Right lobe of liver (tissue), 6 donors: ENCODE measurements around the gene TTLL10. TPM values are rescaled to one million over a fixed set of nuclear protein-coding genes. Genes with fewer than 3 reads are reported as not detected.

Source experiments
- ATAC-seq, 4 donors: fragments of 200-7000 bp; cut with Tn5 transposase; one replicate each; pipeline ENCODE4 v1.9.1; 2020; ENCODE audit warnings: mild to moderate bottlenecking in 4 of 4, moderate library complexity in 4 of 4
- DNase-seq, 3 donors: peaks; one replicate each; pipeline ENCODE4 v3.0.0-alpha.2; 2020
- H3K27ac ChIP-seq, 3 donors: fragments of 200-600 bp; one replicate each; pipeline ENCODE4 v1.8.0; 2022
- H3K27me3 ChIP-seq, 2 donors: fragments of 200-600 bp; one replicate each; pipeline ENCODE4 v1.8.0; 2022
- H3K36me3 ChIP-seq, 4 donors: fragments of 200-600 bp; sonication (generic) in 1 of 4; one replicate each; pipeline versions ENCODE4 v1.5.1 to v1.8.0; 2017 to 2022; ENCODE audit warnings: control low read depth in 1 of 4
- H3K4me1 ChIP-seq, 4 donors: fragments of 200-600 bp; sonication (generic) in 1 of 4; one replicate each; pipeline versions ENCODE4 v1.5.1 to v1.8.0; 2017 to 2022; ENCODE audit warnings: control low read depth in 1 of 4
- H3K4me3 ChIP-seq, 3 donors: fragments of 200-600 bp; one replicate each; pipeline ENCODE4 v1.8.0; 2022
- H3K9me3 ChIP-seq, 4 donors: fragments of 200-600 bp; sonication (generic) in 1 of 4; one replicate each; pipeline versions ENCODE4 v1.5.1 to v1.8.0; 2017 to 2022; ENCODE audit warnings: control low read depth in 1 of 4
- CTCF ChIP-seq, 4 donors: fragments of 200-600 bp in 3 of 4; fragments of 450-650 bp in 1 of 4; IDR thresholded peaks; one replicate each; pipeline versions ENCODE4 v1.5.1 to v1.8.0; 2016 to 2022; ENCODE audit warnings: antibody characterized with exemption in 4 of 4, mild to moderate bottlenecking in 2 of 4
- POLR2A ChIP-seq: fragments of 450-650 bp; IDR thresholded peaks from one replicate; pipeline ENCODE4 v1.6.1; 2017; ENCODE audit warnings: antibody characterized with exemption, mild to moderate bottlenecking
- WGBS: methylation state at CpG from one replicate; pipeline ENCODE4 v1.1.6; 2018; ENCODE audit warnings: low coverage, low lambda C conversion rate; ENCODE audit not compliant: insufficient coverage; ENCODE audit errors: missing lambda C conversion rate; 5-methylcytosine and 5-hydroxymethylcytosine counted together
- intact Hi-C, 2 donors: fragments of 100-400 bp; cut with DNase I; formaldehyde crosslinking; loops; one replicate each; pipeline versions ENCODE4 v1.11.2 to v1.14.1; 2022
- total RNA-seq, 6 experiments: library from RNA; depleted of rRNA in 2 of 6; stranded (reverse); fragments of >200 nt in 2 of 6; fragmentation: NEBNext Ultra II Directional in 3 of 6; extraction: Animal tissue kit (Norgen Biotek cat#: 25700) in 3 of 6; gene quantifications; one replicate each; pipeline versions ENCODE4 v1.1.0 to v1.2.4, GENCODE V29; 2016 to 2023
- donor health status: DM: no; HTN: yes; CAD: no.
- donor health status: DM: no; HTN: no; CAD: no.
- donor health status: DM: no; HTN: no; CAD: no.
- donor health status: DM: no; HTN: yes; CAD: no.
- donor health status: DM: no; HTN: yes; CAD: no.

Gene TTLL10
- total RNA-seq, 6 experiments from 2014 or later = not detected

GRCh38 chr1:1167398-1167821, 6.3 kb upstream of the TTLL10 start:
- Histone ChIP-seq H3K36me3 (no peaks in the 10 kb centered on the region), H3K4me1 (no peaks in the 10 kb centered on the region), H3K27ac (no peak overlapping the region), H3K4me3 (no peak overlapping the region), H3K27me3 (no peaks in the 10 kb centered on the region), H3K9me3 (no peaks in the 10 kb centered on the region)
- ATAC-seq = no peak
- TF ChIP-seq CTCF (IDR thresholded peaks at IDR 0.05) = no peak
- TF ChIP-seq POLR2A = no peak
- peak in 1 of 3 donors; percentile 21 for DNase-seq
- intact Hi-C loops = no loop called here
- no CpG with 5 or more reads among the region's 20 CpGs for WGBS

GRCh38 chr1:1167841-1168450, 5.7 kb upstream of the TTLL10 start:
- intact Hi-C loops = no loop called here
- Histone ChIP-seq H3K4me1 (no peaks in the 10 kb centered on the region), H3K27me3 (peaks cover 0 to 5% of the 10 kb centered on the region in 2 donors), H3K4me3 (no peak overlapping the region), H3K9me3 (no peaks in the 10 kb centered on the region), H3K36me3 (no peaks in the 10 kb centered on the region), H3K27ac (no peak overlapping the region)
- DNase-seq (no peak), ATAC-seq (no peak)
- 42% methylated on average over 6 of the region's 36 CpGs for WGBS
- TF ChIP-seq POLR2A (no peak), CTCF (IDR thresholded peaks at IDR 0.05) (no peak)

DNA sequence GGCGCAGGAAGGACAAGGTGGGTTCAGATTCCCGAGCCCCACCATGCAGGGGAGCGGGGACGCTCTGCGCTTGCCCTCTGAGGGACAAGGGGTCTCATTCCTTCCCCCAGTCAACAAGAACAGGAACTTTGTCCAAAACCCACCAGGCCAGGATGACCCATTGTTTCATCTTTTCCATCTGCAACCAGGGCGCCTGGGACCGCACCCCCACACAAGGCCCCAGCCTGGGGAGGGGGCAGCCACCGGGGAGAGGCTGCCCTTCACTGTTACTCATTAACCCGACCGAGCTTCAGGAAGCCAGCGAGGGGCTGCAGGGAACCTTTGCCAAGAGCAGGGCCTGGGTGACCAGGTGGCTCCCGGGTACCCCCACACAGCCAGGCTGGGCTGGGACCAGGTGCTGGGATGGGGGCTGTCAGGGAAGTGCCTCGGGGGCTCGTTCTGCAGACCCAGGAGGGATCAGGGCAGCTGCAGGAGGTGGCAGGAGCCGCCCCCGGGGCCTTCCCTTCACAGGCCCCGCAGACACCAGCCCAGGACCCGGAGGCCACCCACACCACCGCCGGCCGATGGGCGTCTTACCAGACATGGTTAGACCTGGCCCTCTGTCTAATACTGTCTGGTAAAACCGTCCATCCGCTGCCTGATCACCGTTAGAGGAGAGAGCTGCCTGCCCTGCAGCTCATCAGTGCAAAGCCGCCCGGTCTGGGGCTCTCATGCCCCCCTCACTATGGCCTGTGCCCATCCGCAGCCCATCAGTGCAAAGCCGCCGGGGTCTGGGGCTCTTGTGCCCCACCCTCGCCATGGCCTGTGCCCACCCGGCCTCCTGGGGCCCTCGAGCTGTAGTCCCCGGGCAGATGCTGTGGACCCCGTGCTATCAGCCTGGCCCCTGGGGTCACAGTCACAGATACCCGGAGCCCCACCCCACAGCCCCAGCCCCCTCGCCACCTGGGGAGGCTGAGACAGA, 4.9 kb upstream of the TTLL10 start:
- WGBS = no CpG with 5 or more reads among the region's 37 CpGs
- H3K36me3 ChIP-seq = no peaks in the 10 kb centered on the region
- TF ChIP-seq CTCF (IDR thresholded peaks at IDR 0.05) (no peak), POLR2A (no peak)
- H3K4me3 ChIP-seq = no peak overlapping the region
- no peaks in the 10 kb centered on the region for H3K9me3 ChIP-seq
- no peaks in the 10 kb centered on the region for H3K4me1 ChIP-seq
- no peak for ATAC-seq
- DNase-seq = peak in 1 of 3 donors; percentile 51
- peaks cover 0 to 9% of the 10 kb centered on the region in 2 donors for H3K27me3 ChIP-seq
- intact Hi-C loops = no loop called here
- H3K27ac ChIP-seq = no peak overlapping the region

DNA sequence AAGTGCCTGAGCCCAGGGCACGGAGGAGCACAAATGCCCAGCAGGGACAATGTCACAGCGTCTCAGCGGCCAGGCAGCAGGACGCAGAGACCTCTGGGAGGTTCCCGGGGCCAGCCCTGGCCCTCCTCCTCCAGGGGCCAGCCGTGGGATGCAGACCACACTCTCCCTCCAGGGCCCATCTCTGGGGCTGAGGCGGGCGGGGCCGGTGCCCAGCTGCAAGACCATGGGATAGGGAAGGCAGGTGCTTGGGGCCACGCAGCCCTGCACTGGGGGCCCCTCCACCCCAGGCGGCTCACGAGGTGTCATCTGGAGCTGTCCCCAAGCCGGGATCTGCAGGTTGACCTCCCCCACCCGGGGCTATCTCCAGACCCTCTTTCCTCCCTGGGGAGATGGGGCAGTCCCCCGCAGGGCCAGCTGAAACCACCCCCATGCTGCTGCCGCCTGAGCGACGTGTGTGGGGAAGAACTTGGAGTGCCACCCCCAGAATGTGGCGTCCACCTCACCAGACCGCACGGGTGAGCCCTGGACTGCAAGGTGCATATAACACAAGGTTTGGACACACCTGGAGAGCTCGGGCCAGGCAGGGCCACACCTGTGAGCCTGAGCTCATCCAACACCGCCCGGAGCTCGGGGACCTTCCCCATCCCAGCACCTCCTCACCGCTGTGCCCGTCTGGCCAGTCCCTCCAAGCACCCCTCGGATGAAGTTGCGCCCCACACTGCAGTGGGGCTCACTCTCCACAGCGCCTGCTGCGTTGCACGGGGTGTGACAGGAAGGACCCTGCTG, 4.1 kb upstream of the TTLL10 start:
- intact Hi-C loops = no loop called here
- H3K36me3 ChIP-seq = no peaks in the 10 kb centered on the region
- no peak for ATAC-seq
- WGBS = no CpG with 5 or more reads among the region's 32 CpGs
- no peak overlapping the region for H3K27ac ChIP-seq
- H3K4me3 ChIP-seq = no peak overlapping the region
- DNase-seq = peak in 2 of 3 donors; percentile 17 to 53
- H3K27me3 ChIP-seq = peaks cover 0 to 9% of the 10 kb centered on the region in 2 donors
- H3K4me1 ChIP-seq = no peaks in the 10 kb centered on the region
- no peaks in the 10 kb centered on the region for H3K9me3 ChIP-seq
- TF ChIP-seq CTCF (IDR thresholded peaks at IDR 0.05) = no peak
- no peak for TF ChIP-seq POLR2A
